H9 (cell line): ENCODE results near the gene TPPP2. TPM values are rescaled to one million over a fixed set of nuclear protein-coding genes. Genes with fewer than 3 reads are reported as not detected.

Experiments
- DNase-seq: peaks from one replicate; pipeline ENCODE4 v3.0.0-alpha.2; 2017
- H2AFZ ChIP-seq: one replicate; pipeline ENCODE4 v1.6.1; 2013; ENCODE audit warnings: mild to moderate bottlenecking, low read length, control low read depth, moderate library complexity
- H2AK5ac ChIP-seq: 2 replicates; pipeline ENCODE4 v1.6.1; 2013; ENCODE audit warnings: low read length, control low read depth, mixed read lengths; ENCODE audit not compliant: insufficient read length
- H2BK120ac ChIP-seq: one replicate; pipeline ENCODE4 v1.6.1; 2013; ENCODE audit warnings: low read depth, mild to moderate bottlenecking, low read length, control low read depth, inconsistent platforms; ENCODE audit not compliant: poor library complexity, severe bottlenecking
- H2BK12ac ChIP-seq: 2 replicates; pipeline ENCODE4 v1.6.1; 2013; ENCODE audit warnings: low read length, control low read depth, mixed read lengths, low read depth; ENCODE audit not compliant: insufficient read length
- H2BK15ac ChIP-seq: 2 replicates; pipeline ENCODE4 v1.6.1; 2013; ENCODE audit warnings: low read depth, low read length, control low read depth
- H2BK20ac ChIP-seq: one replicate; pipeline ENCODE4 v1.6.1; 2013; ENCODE audit warnings: low read depth, mild to moderate bottlenecking, low read length, control low read depth, inconsistent platforms; ENCODE audit not compliant: poor library complexity, severe bottlenecking
- H2BK5ac ChIP-seq: 2 replicates; pipeline ENCODE4 v1.6.1; 2013; ENCODE audit warnings: low read length, control low read depth, mixed read lengths; ENCODE audit not compliant: insufficient read length
- H3K14ac ChIP-seq: 2 replicates; pipeline ENCODE4 v1.6.1; 2013; ENCODE audit warnings: low read length, control low read depth; ENCODE audit not compliant: insufficient read depth
- H3K18ac ChIP-seq: 2 replicates; pipeline ENCODE4 v1.6.1; 2013; ENCODE audit warnings: low read depth, mild to moderate bottlenecking, mixed read lengths, low read length, control low read depth; ENCODE audit not compliant: insufficient read length
- H3K23ac ChIP-seq: 2 replicates; pipeline ENCODE4 v1.6.1; 2013; ENCODE audit warnings: low read length, control low read depth, mixed read lengths, low read depth; ENCODE audit not compliant: insufficient read length
- H3K23me2 ChIP-seq: 2 replicates; pipeline ENCODE4 v1.6.1; 2013; ENCODE audit warnings: low read depth, mild to moderate bottlenecking, mixed read lengths, low read length, control low read depth; ENCODE audit not compliant: insufficient read length, poor library complexity, severe bottlenecking
- H3K27ac ChIP-seq: 2 replicates; pipeline ENCODE4 v1.5.1; 2013; ENCODE audit warnings: low read length, control low read depth, mixed read lengths, low read depth; ENCODE audit not compliant: insufficient read length
- H3K27me3 ChIP-seq: 2 replicates; pipeline ENCODE4 v1.6.1; 2013; ENCODE audit warnings: low read length, control low read depth, inconsistent platforms; ENCODE audit not compliant: insufficient read depth
- H3K4ac ChIP-seq: 2 replicates; pipeline ENCODE4 v1.6.1; 2013; ENCODE audit warnings: low read depth, mild to moderate bottlenecking, control low read depth, inconsistent platforms, low read length, moderate library complexity
- H3K4me1 ChIP-seq: 2 replicates; pipeline ENCODE4 v1.6.1; 2013; ENCODE audit warnings: low read length, control low read depth, inconsistent platforms; ENCODE audit not compliant: insufficient read depth
- H3K4me2 ChIP-seq: 2 replicates; pipeline ENCODE4 v1.6.1; 2013; ENCODE audit warnings: low read length, control low read depth, mixed read lengths; ENCODE audit not compliant: insufficient read length, insufficient read depth
- H3K56ac ChIP-seq: 2 replicates; pipeline ENCODE4 v1.6.1; 2013; ENCODE audit warnings: low read depth, mild to moderate bottlenecking, mixed read lengths, low read length, control low read depth; ENCODE audit not compliant: insufficient read length
- H3K79me1 ChIP-seq: 2 replicates; pipeline ENCODE4 v1.6.1; 2013; ENCODE audit warnings: low read depth, mild to moderate bottlenecking, moderate library complexity, low read length, control low read depth, inconsistent platforms; ENCODE audit not compliant: insufficient read depth, poor library complexity, severe bottlenecking
- H3K79me2 ChIP-seq: 2 replicates; pipeline ENCODE4 v1.6.1; 2013; ENCODE audit warnings: low read length, control low read depth, inconsistent platforms; ENCODE audit not compliant: insufficient read depth
- H3K9ac ChIP-seq: 2 replicates; pipeline ENCODE4 v1.6.1; 2013; ENCODE audit warnings: low read length, control low read depth, mixed read lengths; ENCODE audit not compliant: insufficient read length; ENCODE audit errors: extremely low read depth
- H3K9me3 ChIP-seq: one replicate; pipeline ENCODE4 v1.6.1; 2013; ENCODE audit warnings: low read depth, low read length, inconsistent platforms; ENCODE audit not compliant: control insufficient read depth
- H3T11ph ChIP-seq: one replicate; pipeline ENCODE4 v1.6.1; 2013; ENCODE audit warnings: mild to moderate bottlenecking, low read length, control low read depth, inconsistent platforms
- H4K20me1 ChIP-seq: one replicate; pipeline ENCODE4 v1.6.1; 2013; ENCODE audit not compliant: control insufficient read depth, insufficient read length, insufficient read depth
- H4K5ac ChIP-seq: 2 replicates; pipeline ENCODE4 v1.6.1; 2013; ENCODE audit warnings: low read depth, mild to moderate bottlenecking, mixed read lengths, low read length, control low read depth; ENCODE audit not compliant: insufficient read length
- H4K8ac ChIP-seq: replicated peaks from 2 replicates; pipeline ENCODE4 v1.6.1; 2013; ENCODE audit warnings: low read length, control low read depth, mixed read lengths, low read depth; ENCODE audit not compliant: insufficient read length
- H4K91ac ChIP-seq: 2 replicates; pipeline ENCODE4 v1.6.1; 2013; ENCODE audit warnings: low read depth, mild to moderate bottlenecking, moderate library complexity, mixed read lengths, low read length, control low read depth; ENCODE audit not compliant: insufficient read length
- H3K27ac Mint-ChIP-seq, 3 experiments: 2 replicates in 2 of 3; 3 replicates in 1 of 3; pipeline ENCODE4 v1.8.0; 2020 to 2021; ENCODE audit warnings: mixed read lengths in 3 of 3, mild to moderate bottlenecking in 1 of 3, moderate library complexity in 1 of 3
- H3K27me3 Mint-ChIP-seq: 2 replicates; pipeline ENCODE4 v1.8.0; 2021; ENCODE audit warnings: low read depth, mild to moderate bottlenecking, moderate library complexity, mixed read lengths
- H3K36me3 Mint-ChIP-seq, 3 experiments: 2 replicates in 2 of 3; 3 replicates in 1 of 3; pipeline ENCODE4 v1.8.0; 2020 to 2021; ENCODE audit warnings: low read depth in 3 of 3, mixed read lengths in 3 of 3; ENCODE audit not compliant: insufficient read depth in 1 of 3
- H3K4me1 Mint-ChIP-seq, 2 experiments: 2 replicates each; pipeline ENCODE4 v1.8.0; 2020; ENCODE audit warnings: mixed read lengths in 2 of 2
- H3K4me3 Mint-ChIP-seq, 2 experiments: 2 replicates in 1 of 2; 3 replicates in 1 of 2; pipeline ENCODE4 v1.8.0; 2020 to 2021; ENCODE audit warnings: mild to moderate bottlenecking in 2 of 2, mixed read lengths in 2 of 2, moderate library complexity in 1 of 2
- H3K9me3 Mint-ChIP-seq, 2 experiments: 2 replicates in 1 of 2; 3 replicates in 1 of 2; pipeline ENCODE4 v1.8.0; 2020; ENCODE audit warnings: mild to moderate bottlenecking in 2 of 2, mixed read lengths in 2 of 2, moderate library complexity in 1 of 2
- CTCF ChIP-seq: fragments of 200-600 bp; sonication (generic); conservative IDR thresholded peaks from 3 replicates; pipeline ENCODE4 v1.8.0; 2021; ENCODE audit warnings: antibody characterized with exemption, mild to moderate bottlenecking
- WGBS: extraction: QIAGEN DNeasy Blood & Tissue Kit; methylation state at CpG from one replicate; pipeline ENCODE4 v1.1.7; 2013; ENCODE audit warnings: missing lambda C conversion rate, low lambda C conversion rate, mixed read lengths; ENCODE audit not compliant: insufficient read length; ENCODE audit errors: extremely low coverage; 5-methylcytosine and 5-hydroxymethylcytosine counted together
- total RNA-seq: library from RNA; stranded (reverse); gene quantifications from 2 replicates; pipeline ENCODE4 v1.2.1, GENCODE V29; 2021

Gene TPPP2
- total RNA-seq, 1 experiment from 2014 or later, result not detected

- H3K18ac ChIP-seq, result no peak overlapping the region
- WGBS, result no CpG with 5 or more reads among the region's 4 CpGs
- H2AK5ac ChIP-seq, result no peak overlapping the region
- no peak overlapping the region for H4K91ac ChIP-seq
- H2BK5ac ChIP-seq, result no peak overlapping the region
- H3K79me2 ChIP-seq, result no peaks in the 10 kb centered on the region
- H3K23me2 ChIP-seq, result peaks cover 31% of the 10 kb centered on the region
- Mint-ChIP-seq H3K27me3 (peaks cover 15% of the 10 kb centered on the region), H3K9me3 (no peaks in the 10 kb centered on the region), H3K4me1 (peaks cover 26 to 27% of the 10 kb centered on the region in 2 experiments), H3K4me3 (peak overlapping the region; percentile 88 to 96), H3K27ac (peak overlapping the region; percentile 87 to 95 (median 90); a peak in 6 of 7 replicates), H3K36me3 (peaks cover 33 to 48% (median 43%) of the 10 kb centered on the region in 3 experiments)
- H4K20me1 ChIP-seq, result no peaks in the 10 kb centered on the region
- H4K5ac ChIP-seq, result no peak overlapping the region
- no peak overlapping the region for H3K9ac ChIP-seq
- no peak overlapping the region for H2BK15ac ChIP-seq
- no peak overlapping the region for H3T11ph ChIP-seq
- H2BK120ac ChIP-seq, result no peak overlapping the region
- peak overlapping the region; percentile 76 for H3K4me2 ChIP-seq
- H3K27me3 ChIP-seq, result no peaks in the 10 kb centered on the region
- no peak overlapping the region for H2BK12ac ChIP-seq
- TF ChIP-seq CTCF, result no peak
- no peak overlapping the region for H3K4ac ChIP-seq
- H2BK20ac ChIP-seq, result no peak overlapping the region
- no peak for DNase-seq
- no peak overlapping the region for H4K8ac ChIP-seq
- no peak overlapping the region for H2AFZ ChIP-seq
- peaks cover 4% of the 10 kb centered on the region; the same call in 1 of the 2 replicates for H3K4me1 ChIP-seq
- H3K9me3 ChIP-seq, result no peaks in the 10 kb centered on the region
- H3K14ac ChIP-seq, result no peak overlapping the region
- no peak overlapping the region for H3K23ac ChIP-seq
- no peak overlapping the region for H3K27ac ChIP-seq
- H3K79me1 ChIP-seq, result no peaks in the 10 kb centered on the region
- H3K56ac ChIP-seq, result no peak overlapping the region
Measured at GRCh38 chr14:21072031-21072473, 42.0 kb downstream of the TPPP2 start.
